ENCODE measurements around the gene COL1A1. TPM values are rescaled to one million over a fixed set of nuclear protein-coding genes. Genes with fewer than 3 reads are reported as not detected.

Gene COL1A1
- total RNA-seq, 1 experiment from 2014 or later, result 104 TPM

- no peak overlapping the region for H4K5ac ChIP-seq (ENCODE audit: insufficient read length, low read depth, low read length)
- H3K79me2 ChIP-seq (ENCODE audit: insufficient read depth, low read length), result no peaks in the 10 kb centered on the region
- TF ChIP-seq CTCF (conservative IDR thresholded peaks at IDR 0.05), result no peak
- no peak overlapping the region for H2BK20ac ChIP-seq (ENCODE audit: low read depth, low read length, poor library complexity, severe bottlenecking)
- no peaks in the 10 kb centered on the region for H3K27me3 Mint-ChIP-seq (ENCODE audit: low read depth)
- no peak overlapping the region for H4K8ac ChIP-seq (replicated peaks; ENCODE audit: insufficient read length, low read depth, low read length)
- H3K4me3 Mint-ChIP-seq, result no peak overlapping the region
- H2AFZ ChIP-seq (ENCODE audit: low read length), result no peak overlapping the region
- no peak overlapping the region for H3K56ac ChIP-seq (ENCODE audit: insufficient read length, low read depth, low read length)
- no peaks in the 10 kb centered on the region for H4K20me1 ChIP-seq (ENCODE audit: control insufficient read depth, insufficient read depth, insufficient read length)
- H3K27ac ChIP-seq (ENCODE audit: insufficient read length, low read depth, low read length), result no peak overlapping the region
- no CpG with 5 or more reads among the region's 24 CpGs for WGBS (ENCODE audit: extremely low coverage, insufficient read length, low lambda C conversion rate)
- no peak overlapping the region for H3K4ac ChIP-seq (ENCODE audit: low read depth, low read length)
- no peaks in the 10 kb centered on the region for H3K23me2 ChIP-seq (ENCODE audit: insufficient read length, low read depth, low read length, poor library complexity, severe bottlenecking)
- no peak overlapping the region for H2BK12ac ChIP-seq (ENCODE audit: insufficient read length, low read depth, low read length)
- no peak overlapping the region; a peak in 2 of 7 replicates for H3K27ac Mint-ChIP-seq
- no peak overlapping the region for H2BK120ac ChIP-seq (ENCODE audit: low read depth, low read length, poor library complexity, severe bottlenecking)
- no peak for DNase-seq
- H3K79me1 ChIP-seq (ENCODE audit: insufficient read depth, low read depth, low read length, poor library complexity, severe bottlenecking), result no peaks in the 10 kb centered on the region
- H3K18ac ChIP-seq (ENCODE audit: insufficient read length, low read depth, low read length), result no peak overlapping the region
- no peak overlapping the region for H2BK5ac ChIP-seq (ENCODE audit: insufficient read length, low read length)
- H3K9ac ChIP-seq (ENCODE audit: extremely low read depth, insufficient read length, low read length), result no peak overlapping the region
- no peak overlapping the region for H2AK5ac ChIP-seq (ENCODE audit: insufficient read length, low read length)
- H3K9me3 ChIP-seq (ENCODE audit: control insufficient read depth, low read depth, low read length), result no peaks in the 10 kb centered on the region
- no peak overlapping the region for H4K91ac ChIP-seq (ENCODE audit: insufficient read length, low read depth, low read length)
- H2BK15ac ChIP-seq (ENCODE audit: low read depth, low read length), result no peak overlapping the region
- H3K4me1 Mint-ChIP-seq, result peaks cover 24 to 32% of the 10 kb centered on the region in 2 experiments
- H3K4me1 ChIP-seq (ENCODE audit: insufficient read depth, low read length), result no peaks in the 10 kb centered on the region; the same call in 1 of the 2 replicates
- H3K4me2 ChIP-seq (ENCODE audit: insufficient read depth, insufficient read length, low read length), result no peak overlapping the region
- no peak overlapping the region for H3T11ph ChIP-seq (ENCODE audit: low read length)
- no peak overlapping the region for H3K23ac ChIP-seq (ENCODE audit: insufficient read length, low read depth, low read length)
- H3K27me3 ChIP-seq (ENCODE audit: insufficient read depth, low read length), result no peaks in the 10 kb centered on the region
- no peak overlapping the region for H3K14ac ChIP-seq (ENCODE audit: insufficient read depth, low read length)
- H3K36me3 Mint-ChIP-seq (ENCODE audit: insufficient read depth in 1 of 3, low read depth in 3 of 3), result peaks cover 5 to 59% (median 55%) of the 10 kb centered on the region in 3 experiments; a peak in 6 of 7 replicates
- H3K9me3 Mint-ChIP-seq, result no peaks in the 10 kb centered on the region
These were observed 14.6 kb downstream of the COL1A1 start for GRCh38 chr17:50186661-50187393.

Measured in H9 (cell line).